OCI-LY3 (cell line): ENCODE data around the gene HOXA3.

Experiments
- H2AFZ ChIP-seq: fragments of 200-600, 300-600 bp; shearing (Covaris generic); 2 replicates; pipeline ENCODE4 v1.6.0; 2014; ENCODE audit warnings: antibody characterized with exemption, low read depth, low read length
- H3K27ac ChIP-seq: fragments of 200-600, 300-600 bp; sonication (generic); 2 replicates; pipeline ENCODE4 v1.5.1; 2014; ENCODE audit warnings: mild to moderate bottlenecking, low read length, moderate library complexity, mixed read lengths
- H3K27me3 ChIP-seq: fragments of 200-600, 300-600 bp; sonication (generic); 2 replicates; pipeline ENCODE4 v1.6.1; 2014; ENCODE audit warnings: low read depth, low read length, mixed read lengths
- H3K36me3 ChIP-seq: fragments of 200-600, 300-600 bp; sonication (generic); replicated peaks from 2 replicates; pipeline ENCODE3; 2014; ENCODE audit warnings: low read depth, low read length, mixed read lengths
- H3K4me1 ChIP-seq: fragments of 300-600, 200-600 bp; sonication (generic); 2 replicates; pipeline ENCODE4 v1.6.1; 2014; ENCODE audit warnings: low read length, mixed read lengths
- H3K4me2 ChIP-seq: fragments of 200-600, 300-600 bp; sonication (generic); 2 replicates; pipeline ENCODE4 v1.6.1; 2014; ENCODE audit warnings: low read length, mixed read lengths
- H3K4me3 ChIP-seq: fragments of 300-600, 200-600 bp; sonication (generic); 2 replicates; pipeline ENCODE4 v1.5.1; 2014; ENCODE audit warnings: antibody characterized with exemption, mild to moderate bottlenecking, low read length, moderate library complexity
- H3K79me2 ChIP-seq: fragments of 300-600, 200-600 bp; shearing (Covaris generic); 2 replicates; pipeline ENCODE4 v1.6.1; 2014; ENCODE audit warnings: mild to moderate bottlenecking, low read length, mixed read lengths
- H3K9ac ChIP-seq: fragments of 300-600, 200-600 bp; shearing (Covaris generic); 2 replicates; pipeline ENCODE4 v1.6.0; 2014; ENCODE audit warnings: mild to moderate bottlenecking, low read length, moderate library complexity
- H3K9me3 ChIP-seq: fragments of 200-600, 300-600 bp; shearing (Covaris generic); 2 replicates; pipeline ENCODE4 v1.6.1; 2014; ENCODE audit warnings: low read length, mixed read lengths; ENCODE audit not compliant: insufficient read depth
- H4K20me1 ChIP-seq: fragments of 200-600, 300-600 bp; sonication (generic); 2 replicates; pipeline ENCODE4 v1.6.1; 2016; ENCODE audit warnings: low read length, mixed read lengths; ENCODE audit not compliant: insufficient read depth
- EZH2phosphoT487 ChIP-seq: fragments of 200-600 bp; shearing (Covaris generic); IDR thresholded peaks from 2 replicates; pipeline ENCODE4 v1.6.1; 2018; ENCODE audit warnings: antibody characterized with exemption, mixed run types, low read depth
- TF ChIP-seq, protein P1 (sequence below): fragments of 200-600, 300-600 bp; sonication (generic); IDR thresholded peaks from 2 replicates; pipeline ENCODE4 v1.5.1; 2014; ENCODE audit warnings: antibody characterized with exemption, low read length, low read depth

HOXA3 gene

GRCh38 chr7:27102581-27103442 lies 49.6 kb downstream of the HOXA3 start, which contains the start of gene HOXA2:
Gene HOXA2, minus strand, starts transcription at chr7:27102683. Its CDS starts 183 bp downstream, at chr7:27102500.
- H3K79me2 ChIP-seq = peaks cover 2% of the 10 kb centered on the region; the same call in 1 of the 2 replicates
- no peaks in the 10 kb centered on the region for H4K20me1 ChIP-seq
- H2AFZ ChIP-seq = no peak within 1 kb of the TSS
- no peak within 1 kb of the TSS for H3K9ac ChIP-seq
- TF ChIP-seq EZH2phosphoT487 = no peak
- TF ChIP-seq, protein P1, sequence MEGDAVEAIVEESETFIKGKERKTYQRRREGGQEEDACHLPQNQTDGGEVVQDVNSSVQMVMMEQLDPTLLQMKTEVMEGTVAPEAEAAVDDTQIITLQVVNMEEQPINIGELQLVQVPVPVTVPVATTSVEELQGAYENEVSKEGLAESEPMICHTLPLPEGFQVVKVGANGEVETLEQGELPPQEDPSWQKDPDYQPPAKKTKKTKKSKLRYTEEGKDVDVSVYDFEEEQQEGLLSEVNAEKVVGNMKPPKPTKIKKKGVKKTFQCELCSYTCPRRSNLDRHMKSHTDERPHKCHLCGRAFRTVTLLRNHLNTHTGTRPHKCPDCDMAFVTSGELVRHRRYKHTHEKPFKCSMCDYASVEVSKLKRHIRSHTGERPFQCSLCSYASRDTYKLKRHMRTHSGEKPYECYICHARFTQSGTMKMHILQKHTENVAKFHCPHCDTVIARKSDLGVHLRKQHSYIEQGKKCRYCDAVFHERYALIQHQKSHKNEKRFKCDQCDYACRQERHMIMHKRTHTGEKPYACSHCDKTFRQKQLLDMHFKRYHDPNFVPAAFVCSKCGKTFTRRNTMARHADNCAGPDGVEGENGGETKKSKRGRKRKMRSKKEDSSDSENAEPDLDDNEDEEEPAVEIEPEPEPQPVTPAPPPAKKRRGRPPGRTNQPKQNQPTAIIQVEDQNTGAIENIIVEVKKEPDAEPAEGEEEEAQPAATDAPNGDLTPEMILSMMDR = no peak
- no peaks in the 10 kb centered on the region for H3K27me3 ChIP-seq
- peaks cover 9% of the 10 kb centered on the region for H3K4me1 ChIP-seq
- no peak within 1 kb of the TSS for H3K4me2 ChIP-seq
- H3K27ac ChIP-seq = no peak within 1 kb of the TSS
- no peaks in the 10 kb centered on the region for H3K9me3 ChIP-seq
- H3K4me3 ChIP-seq = no peak within 1 kb of the TSS
- H3K36me3 ChIP-seq = no peaks in the 10 kb centered on the region

GRCh38 chr7:27101957-27102580 lies 50.3 kb downstream of the HOXA3 start:
- H3K27ac ChIP-seq = no peak overlapping the region
- H3K9ac ChIP-seq = no peak overlapping the region
- H2AFZ ChIP-seq = no peak overlapping the region
- no peak overlapping the region for H3K4me3 ChIP-seq
- no peak overlapping the region for H3K4me2 ChIP-seq
- H3K4me1 ChIP-seq = peaks cover 14% of the 10 kb centered on the region
- TF ChIP-seq EZH2phosphoT487 = no peak
- TF ChIP-seq, protein P1 = no peak
- no peaks in the 10 kb centered on the region for H3K9me3 ChIP-seq
- H4K20me1 ChIP-seq = no peaks in the 10 kb centered on the region
- no peaks in the 10 kb centered on the region for H3K36me3 ChIP-seq
- peaks cover 9% of the 10 kb centered on the region for H3K79me2 ChIP-seq
- H3K27me3 ChIP-seq = no peaks in the 10 kb centered on the region

DNA sequence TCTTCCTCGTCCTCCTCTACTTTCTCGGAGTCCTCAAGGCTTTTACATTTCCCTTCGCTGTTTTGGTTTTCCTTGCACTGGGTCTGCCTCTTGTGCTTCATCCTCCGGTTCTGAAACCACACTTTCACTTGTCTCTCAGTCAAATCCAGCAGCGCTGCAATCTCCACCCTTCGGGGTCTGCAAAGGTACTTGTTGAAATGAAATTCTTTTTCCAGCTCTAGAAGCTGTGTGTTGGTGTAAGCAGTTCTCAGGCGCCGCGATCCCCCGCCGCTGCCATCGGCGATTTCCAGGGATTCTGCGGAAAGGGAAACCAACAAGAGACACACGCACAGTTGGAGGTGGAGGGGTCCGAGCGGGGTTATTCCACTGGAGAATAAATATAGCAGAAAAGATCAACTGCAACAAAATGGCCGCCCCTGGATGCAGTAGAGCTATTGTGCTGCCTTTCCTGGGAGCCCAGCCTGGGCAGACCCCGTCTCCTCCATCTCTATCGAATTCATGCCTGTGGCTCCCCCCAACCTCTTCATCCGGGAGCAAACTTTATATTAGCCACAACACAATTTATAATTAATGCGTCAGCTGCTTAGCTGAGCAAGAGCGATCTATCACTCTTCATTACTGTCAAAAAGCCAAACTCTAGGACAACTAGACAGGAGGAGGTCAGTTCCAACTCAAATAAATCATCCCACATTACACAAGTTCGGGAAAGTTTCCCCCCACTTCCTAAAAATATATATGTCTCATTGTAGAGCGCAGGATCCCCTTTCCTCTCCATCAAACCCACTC lies 51.0 kb downstream of the HOXA3 start:
- H3K27ac ChIP-seq = no peak overlapping the region
- H4K20me1 ChIP-seq = no peaks in the 10 kb centered on the region
- no peaks in the 10 kb centered on the region for H3K9me3 ChIP-seq
- H3K36me3 ChIP-seq = no peaks in the 10 kb centered on the region
- no peak overlapping the region for H3K9ac ChIP-seq
- no peaks in the 10 kb centered on the region for H3K27me3 ChIP-seq
- TF ChIP-seq, protein P1 = no peak
- H3K4me3 ChIP-seq = no peak overlapping the region
- H2AFZ ChIP-seq = no peak overlapping the region
- peaks cover 15% of the 10 kb centered on the region for H3K4me1 ChIP-seq
- no peak overlapping the region for H3K4me2 ChIP-seq
- peaks cover 17% of the 10 kb centered on the region for H3K79me2 ChIP-seq
